Adipose tissue (tissue), 3 donors: ENCODE measurements around the gene LSM7. TPM values are rescaled to one million over a fixed set of nuclear protein-coding genes. Genes with fewer than 3 reads are reported as not detected.

Experiments used
- H3K27ac ChIP-seq: one replicate; pipeline ENCODE4 v1.5.1; 2013; ENCODE audit warnings: low read depth, low read length
- WGBS, 3 donors: extraction: QIAGEN DNeasy Blood & Tissue Kit; methylation state at CpG; one replicate each; pipeline ENCODE4 v1.1.7; 2013; 5-methylcytosine and 5-hydroxymethylcytosine counted together
- polyA plus RNA-seq, 3 donors: library from polyadenylated mRNA; stranded (reverse); fragments of 200-250 nt; gene quantifications; one replicate each; pipeline ENCODE4 v1.2.3, GENCODE V29; 2013
- donor health status: healthy with polysubstance abuse.
- donor health status: Bipolar disorder and iron deficiency.
- donor health status: healthy.

Gene LSM7
- 100 to 1,000 TPM in 2 of 3 donors, 10 to 100 TPM in 1; 97.8 to 222 (median 149) TPM for polyA plus RNA-seq

- WGBS, 3 donors = 0 to 1% (median 0%) methylated on average over 69 to 89 of the region's 89 CpGs
- no peak within 1 kb of the TSS for H3K27ac ChIP-seq
Observed at GRCh38 chr19:2328401-2329148, at the start of gene LSM7, which contains the start of gene SPPL2B. Gene LSM7, minus strand, starts transcription at chr19:2328586. Its CDS starts 20 bp downstream, at chr19:2328566. Gene SPPL2B, plus strand, starts transcription at chr19:2328684. Its CDS starts 26 bp downstream, at chr19:2328710.

GRCh38 chr19:2376784-2377519 is 48.6 kb upstream of the LSM7 start:
- H3K27ac ChIP-seq = no peak overlapping the region
- WGBS, 3 donors = 69 to 79% (median 75%) methylated on average over 15 of the region's 15 CpGs

GRCh38 chr19:2375353-2376121 is 47.2 kb upstream of the LSM7 start:
- 73 to 84% (median 77%) methylated on average over 7 of the region's 7 CpGs for WGBS, 3 donors
- no peak overlapping the region for H3K27ac ChIP-seq

- 83 to 89% (median 85%) methylated on average over 13 of the region's 13 CpGs for WGBS, 3 donors
- no peak overlapping the region for H3K27ac ChIP-seq
Observed at GRCh38 chr19:2374808-2375207, 46.4 kb upstream of the LSM7 start.

- H3K27ac ChIP-seq = no peak overlapping the region
- 53 to 60% (median 59%) methylated on average over 11 of the region's 11 CpGs for WGBS, 3 donors
Observed at GRCh38 chr19:2372076-2372612, 43.8 kb upstream of the LSM7 start.

GRCh38 chr19:2371656-2372055 is 43.3 kb upstream of the LSM7 start:
- no peak overlapping the region for H3K27ac ChIP-seq
- WGBS, 3 donors = 69 to 82% (median 73%) methylated on average over 16 of the region's 16 CpGs

GRCh38 chr19:2365201-2365970 is 37.0 kb upstream of the LSM7 start:
- H3K27ac ChIP-seq = no peak overlapping the region
- WGBS, 3 donors = 40 to 73% (median 48%) methylated on average over 10 of the region's 10 CpGs

GRCh38 chr19:2363419-2363818 is 35.0 kb upstream of the LSM7 start:
- 64 to 70% (median 68%) methylated on average over 15 to 17 of the region's 17 CpGs for WGBS, 3 donors
- H3K27ac ChIP-seq = no peak overlapping the region

- WGBS, 3 donors = 80 to 87% (median 85%) methylated on average over 15 of the region's 15 CpGs
- H3K27ac ChIP-seq = no peak overlapping the region
Observed at GRCh38 chr19:2362970-2363300, 34.5 kb upstream of the LSM7 start.

GRCh38 chr19:2362046-2362969 is 33.9 kb upstream of the LSM7 start:
- 84 to 90% (median 90%) methylated on average over 11 of the region's 11 CpGs for WGBS, 3 donors

GRCh38 chr19:2361246-2362045 is 33.1 kb upstream of the LSM7 start:
- no peak overlapping the region for H3K27ac ChIP-seq
- WGBS, 3 donors = 21 to 31% (median 24%) methylated on average over 22 to 24 of the region's 24 CpGs

More at GRCh38 chr19:2362046-2362969, 33.9 kb upstream of the LSM7 start:
- no peak overlapping the region for H3K27ac ChIP-seq

GRCh38 chr19:2360833-2361232 is 32.4 kb upstream of the LSM7 start:
- H3K27ac ChIP-seq = no peak overlapping the region
- 47 to 63% (median 47%) methylated on average over 9 to 11 of the region's 11 CpGs for WGBS, 3 donors

- no peak within 1 kb of the TSS for H3K27ac ChIP-seq
- WGBS, 3 donors = 19 to 24% (median 19%) methylated on average over 27 to 42 of the region's 44 CpGs
Observed at GRCh38 chr19:2359992-2360685, 31.8 kb upstream of the LSM7 start, which contains the start of gene TMPRSS9. Gene TMPRSS9, plus strand, starts transcription at chr19:2360265. Its CDS starts 29,521 bp downstream, at chr19:2389786.

GRCh38 chr19:2358548-2359173 is 30.3 kb upstream of the LSM7 start:
- H3K27ac ChIP-seq = no peak overlapping the region
- WGBS, 3 donors = 72 to 81% (median 76%) methylated on average over 28 of the region's 28 CpGs
